ENCODE data around the gene KY.

KY gene

GRCh38 chr3:134623615-134624245, 27.1 kb downstream of the KY start:
- Histone ChIP-seq H3K9me3 (ENCODE audit: control insufficient read depth, low read depth, low read length) (no peaks in the 10 kb centered on the region), H3K27ac (ENCODE audit: low read length) (no peak overlapping the region), H3K9ac (ENCODE audit: low read length) (no peak overlapping the region), H3K4me1 (ENCODE audit: control insufficient read depth, low read depth, low read length) (no peaks in the 10 kb centered on the region), H3K27me3 (ENCODE audit: control insufficient read depth, insufficient read depth, low read length) (no peaks in the 10 kb centered on the region), H3K4me3 (ENCODE audit: low read length) (no peak overlapping the region), H3K36me3 (ENCODE audit: control insufficient read depth, low read depth, low read length) (no peaks in the 10 kb centered on the region)

GRCh38 chr3:134622806-134623365, 27.9 kb downstream of the KY start:
- no peaks in the 10 kb centered on the region for H3K4me1 ChIP-seq (ENCODE audit: control insufficient read depth, low read depth, low read length)
- no peak overlapping the region for H3K9ac ChIP-seq (ENCODE audit: low read length)
- no peak overlapping the region for H3K4me3 ChIP-seq (ENCODE audit: low read length)
- H3K27ac ChIP-seq (ENCODE audit: low read length), result no peak overlapping the region
- no peaks in the 10 kb centered on the region for H3K27me3 ChIP-seq (ENCODE audit: control insufficient read depth, insufficient read depth, low read length)
- no peaks in the 10 kb centered on the region for H3K9me3 ChIP-seq (ENCODE audit: control insufficient read depth, low read depth, low read length)
- no peaks in the 10 kb centered on the region for H3K36me3 ChIP-seq (ENCODE audit: control insufficient read depth, low read depth, low read length)

- H3K27me3 ChIP-seq (ENCODE audit: control insufficient read depth, insufficient read depth, low read length), result no peaks in the 10 kb centered on the region
- H3K9me3 ChIP-seq (ENCODE audit: control insufficient read depth, low read depth, low read length), result no peaks in the 10 kb centered on the region
- no peaks in the 10 kb centered on the region for H3K36me3 ChIP-seq (ENCODE audit: control insufficient read depth, low read depth, low read length)
- no peak overlapping the region for H3K9ac ChIP-seq (ENCODE audit: low read length)
- H3K27ac ChIP-seq (ENCODE audit: low read length), result no peak overlapping the region
- H3K4me3 ChIP-seq (ENCODE audit: low read length), result no peak overlapping the region
- no peaks in the 10 kb centered on the region for H3K4me1 ChIP-seq (ENCODE audit: control insufficient read depth, low read depth, low read length)
These were observed 29.0 kb downstream of the KY start for GRCh38 chr3:134621854-134622253.

GRCh38 chr3:134620476-134621115, 30.2 kb downstream of the KY start:
- no peak overlapping the region for H3K4me3 ChIP-seq (ENCODE audit: low read length)
- H3K9ac ChIP-seq (ENCODE audit: low read length), result no peak overlapping the region

GRCh38 chr3:134619884-134620445, 30.9 kb downstream of the KY start:
- Histone ChIP-seq H3K9me3 (ENCODE audit: control insufficient read depth, low read depth, low read length) (no peaks in the 10 kb centered on the region), H3K36me3 (ENCODE audit: control insufficient read depth, low read depth, low read length) (no peaks in the 10 kb centered on the region), H3K27me3 (ENCODE audit: control insufficient read depth, insufficient read depth, low read length) (no peaks in the 10 kb centered on the region), H3K9ac (ENCODE audit: low read length) (no peak overlapping the region), H3K27ac (ENCODE audit: low read length) (no peak overlapping the region), H3K4me1 (ENCODE audit: control insufficient read depth, low read depth, low read length) (no peaks in the 10 kb centered on the region), H3K4me3 (ENCODE audit: low read length) (no peak overlapping the region)

More at GRCh38 chr3:134620476-134621115, 30.2 kb downstream of the KY start:
- no peaks in the 10 kb centered on the region for H3K27me3 ChIP-seq (ENCODE audit: control insufficient read depth, insufficient read depth, low read length)
- H3K36me3 ChIP-seq (ENCODE audit: control insufficient read depth, low read depth, low read length), result no peaks in the 10 kb centered on the region
- H3K9me3 ChIP-seq (ENCODE audit: control insufficient read depth, low read depth, low read length), result no peaks in the 10 kb centered on the region
- no peak overlapping the region for H3K27ac ChIP-seq (ENCODE audit: low read length)
- H3K4me1 ChIP-seq (ENCODE audit: control insufficient read depth, low read depth, low read length), result no peaks in the 10 kb centered on the region

GRCh38 chr3:134619301-134619615, 31.6 kb downstream of the KY start:
- H3K27me3 ChIP-seq (ENCODE audit: control insufficient read depth, insufficient read depth, low read length), result no peaks in the 10 kb centered on the region
- no peak overlapping the region for H3K27ac ChIP-seq (ENCODE audit: low read length)
- no peaks in the 10 kb centered on the region for H3K9me3 ChIP-seq (ENCODE audit: control insufficient read depth, low read depth, low read length)
- no peaks in the 10 kb centered on the region for H3K36me3 ChIP-seq (ENCODE audit: control insufficient read depth, low read depth, low read length)
- no peak overlapping the region for H3K4me3 ChIP-seq (ENCODE audit: low read length)
- no peaks in the 10 kb centered on the region for H3K4me1 ChIP-seq (ENCODE audit: control insufficient read depth, low read depth, low read length)
- no peak overlapping the region for H3K9ac ChIP-seq (ENCODE audit: low read length)

GRCh38 chr3:134618478-134619300, 32.1 kb downstream of the KY start:
- Histone ChIP-seq H3K9me3 (ENCODE audit: control insufficient read depth, low read depth, low read length) (no peaks in the 10 kb centered on the region), H3K27ac (ENCODE audit: low read length) (no peak overlapping the region), H3K4me1 (ENCODE audit: control insufficient read depth, low read depth, low read length) (no peaks in the 10 kb centered on the region), H3K27me3 (ENCODE audit: control insufficient read depth, insufficient read depth, low read length) (no peaks in the 10 kb centered on the region), H3K36me3 (ENCODE audit: control insufficient read depth, low read depth, low read length) (no peaks in the 10 kb centered on the region), H3K9ac (ENCODE audit: low read length) (no peak overlapping the region), H3K4me3 (ENCODE audit: low read length) (no peak overlapping the region)

- no peak overlapping the region for H3K9ac ChIP-seq (ENCODE audit: low read length)
- H3K9me3 ChIP-seq (ENCODE audit: control insufficient read depth, low read depth, low read length), result no peaks in the 10 kb centered on the region
- H3K27me3 ChIP-seq (ENCODE audit: control insufficient read depth, insufficient read depth, low read length), result no peaks in the 10 kb centered on the region
- no peak overlapping the region for H3K27ac ChIP-seq (ENCODE audit: low read length)
- H3K4me3 ChIP-seq (ENCODE audit: low read length), result no peak overlapping the region
- H3K36me3 ChIP-seq (ENCODE audit: control insufficient read depth, low read depth, low read length), result no peaks in the 10 kb centered on the region
- no peaks in the 10 kb centered on the region for H3K4me1 ChIP-seq (ENCODE audit: control insufficient read depth, low read depth, low read length)
These were observed 33.0 kb downstream of the KY start for GRCh38 chr3:134617608-134618477.

- Histone ChIP-seq H3K4me3 (ENCODE audit: low read length) (no peak overlapping the region), H3K9me3 (ENCODE audit: control insufficient read depth, low read depth, low read length) (no peaks in the 10 kb centered on the region), H3K27me3 (ENCODE audit: control insufficient read depth, insufficient read depth, low read length) (no peaks in the 10 kb centered on the region), H3K27ac (ENCODE audit: low read length) (no peak overlapping the region), H3K4me1 (ENCODE audit: control insufficient read depth, low read depth, low read length) (no peaks in the 10 kb centered on the region), H3K9ac (ENCODE audit: low read length) (no peak overlapping the region), H3K36me3 (ENCODE audit: control insufficient read depth, low read depth, low read length) (no peaks in the 10 kb centered on the region)
These were observed 35.1 kb downstream of the KY start for GRCh38 chr3:134615743-134616142.

- no peaks in the 10 kb centered on the region for H3K4me1 ChIP-seq (ENCODE audit: control insufficient read depth, low read depth, low read length)
- no peak overlapping the region for H3K27ac ChIP-seq (ENCODE audit: low read length)
- H3K36me3 ChIP-seq (ENCODE audit: control insufficient read depth, low read depth, low read length), result no peaks in the 10 kb centered on the region
- no peak overlapping the region for H3K9ac ChIP-seq (ENCODE audit: low read length)
- no peaks in the 10 kb centered on the region for H3K9me3 ChIP-seq (ENCODE audit: control insufficient read depth, low read depth, low read length)
- no peak overlapping the region for H3K4me3 ChIP-seq (ENCODE audit: low read length)
- no peaks in the 10 kb centered on the region for H3K27me3 ChIP-seq (ENCODE audit: control insufficient read depth, insufficient read depth, low read length)
These were observed 35.9 kb downstream of the KY start for GRCh38 chr3:134614955-134615354.

All from iPS-18a (cell line).